NCI-H460 (cell line): Measurements from ENCODE around the gene NDUFC2. TPM values are rescaled to one million over a fixed set of nuclear protein-coding genes. Genes with fewer than 3 reads are reported as not detected.
"Not testable (repeated sequence)": the region's sequence is repeated elsewhere in the genome, so short reads cannot be mapped to it uniquely, and the experiment has no call there.

Experiments used
- DNase-seq: peaks from one replicate; pipeline ENCODE4 v3.0.0-alpha.2; 2016; ENCODE audit warnings: low read depth; ENCODE audit errors: extremely low read depth
- total RNA-seq: library from RNA; depleted of rRNA; stranded (reverse); fragments of >200 nt; shearing (Covaris generic); gene quantifications from 2 replicates; pipeline ENCODE4 v1.2.3, GENCODE V29; 2014

NDUFC2 gene
- total RNA-seq, 1 experiment from 2014 or later: 107 TPM

DNA sequence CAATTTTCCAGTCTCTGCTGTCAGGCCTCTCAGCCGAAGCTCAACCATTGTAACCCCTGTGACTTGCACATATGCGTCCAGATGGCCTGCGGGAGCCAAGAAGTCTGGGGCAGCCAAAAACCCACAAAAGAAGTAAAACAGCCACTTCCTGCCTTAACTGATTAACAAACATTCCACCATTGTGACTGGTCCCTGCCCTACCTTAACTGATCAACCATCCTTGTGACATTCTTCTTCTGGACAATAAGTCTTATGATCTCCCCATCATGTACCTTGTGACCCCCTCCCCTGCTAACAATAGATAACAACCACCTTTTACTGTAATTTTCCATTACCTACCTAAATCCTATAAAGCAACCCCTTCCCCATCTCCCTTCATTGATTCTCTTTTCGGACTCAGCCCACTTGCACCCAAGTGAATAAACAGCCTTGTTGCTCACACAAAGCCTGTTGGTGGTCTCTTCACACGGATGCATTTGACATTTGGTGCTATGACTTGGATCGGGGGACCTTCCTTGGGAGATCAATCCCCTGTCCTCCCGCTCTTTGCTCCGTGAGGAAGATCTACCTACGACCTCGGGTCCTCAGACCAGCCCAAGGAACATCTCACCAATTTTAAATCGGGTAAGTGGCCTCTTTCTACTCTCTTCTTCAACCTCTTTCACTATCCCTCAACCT is 1.3 kb upstream of the NDUFC2 start:
- no peak for DNase-seq

GRCh38 chr11:78080084-78080817 is 589 bp upstream of the NDUFC2 start:
- DNase-seq: no peak

- DNase-seq: no peak
Observed at GRCh38 chr11:78078218-78079167, 1.2 kb downstream of the NDUFC2 start.

- not testable (repeated sequence) for DNase-seq
Observed at GRCh38 chr11:78077592-78077991, 2.1 kb downstream of the NDUFC2 start.

DNA sequence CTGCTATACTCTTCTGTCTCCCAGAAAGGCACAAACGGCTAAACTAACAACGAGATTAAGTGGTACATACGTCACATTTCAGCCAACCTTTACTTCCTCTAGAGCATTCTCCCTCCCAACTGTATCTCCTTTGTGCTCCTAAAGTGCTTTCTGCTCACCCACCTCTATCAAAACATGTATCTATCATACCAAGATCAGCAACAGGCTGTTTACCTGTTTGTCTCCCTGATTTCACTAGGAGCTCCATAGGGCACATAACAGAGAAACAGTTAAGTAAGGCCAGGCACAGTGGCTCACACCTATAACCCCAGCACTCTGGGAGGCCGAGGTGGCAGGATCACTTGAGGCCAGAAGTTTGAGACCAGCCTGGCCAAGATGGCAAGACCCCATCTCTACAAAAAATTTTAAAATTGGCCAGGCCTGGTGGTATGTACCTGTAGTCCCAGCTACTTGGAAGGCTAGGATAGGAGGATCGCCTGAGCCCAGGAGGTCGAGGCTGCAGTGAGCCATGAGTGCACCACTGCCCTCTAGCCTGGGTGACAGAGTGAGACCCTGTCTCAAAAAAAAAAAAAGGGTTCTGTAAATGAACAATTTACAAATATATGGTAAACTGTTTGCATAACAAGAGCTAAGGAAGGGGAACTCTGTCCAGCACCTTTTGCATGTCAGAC is 2.8 kb downstream of the NDUFC2 start:
- no peak for DNase-seq

DNA sequence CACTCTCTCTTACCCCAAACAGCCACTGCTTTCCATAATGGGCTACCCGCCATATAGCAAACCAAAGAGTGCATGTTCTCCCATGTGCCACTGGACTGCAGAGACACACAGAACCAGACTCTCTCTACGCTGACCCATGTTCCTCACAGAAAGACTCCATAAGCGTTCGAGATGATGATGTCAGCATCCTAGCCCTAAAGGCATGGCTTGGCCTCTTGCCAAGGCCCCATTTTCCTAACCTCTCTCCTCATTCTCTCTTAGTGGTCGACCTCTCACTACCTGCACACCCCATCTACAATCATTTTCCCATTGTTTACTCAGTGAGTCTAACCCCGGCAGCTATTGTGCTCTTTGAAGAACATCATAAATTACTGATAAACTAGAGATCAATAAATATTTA is 4.9 kb downstream of the NDUFC2 start:
- DNase-seq: no peak

- DNase-seq: no peak
Observed at GRCh38 chr11:78072455-78072854, 7.2 kb downstream of the NDUFC2 start.

DNA sequence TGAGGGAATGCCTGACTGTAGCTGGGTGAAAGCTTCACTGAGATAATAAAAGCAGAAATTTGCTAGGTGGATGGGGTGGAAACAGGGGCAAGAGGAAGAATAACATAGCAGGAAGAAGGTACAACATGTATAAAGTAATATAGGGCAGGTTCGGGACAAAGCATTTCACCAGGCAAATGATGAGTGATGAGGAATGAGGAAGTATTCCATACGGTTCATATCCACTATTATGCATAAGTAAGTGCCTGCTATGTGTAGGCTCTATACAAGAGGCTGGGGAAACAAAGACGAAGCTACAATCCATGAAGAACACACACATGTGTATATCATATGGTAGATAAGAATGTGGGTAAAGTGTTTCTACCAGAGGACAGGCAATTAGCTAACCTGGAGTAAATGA is 7.9 kb downstream of the NDUFC2 start:
- DNase-seq: no peak

GRCh38 chr11:78070621-78071020 is 9.0 kb downstream of the NDUFC2 start:
- DNase-seq: no peak

DNA sequence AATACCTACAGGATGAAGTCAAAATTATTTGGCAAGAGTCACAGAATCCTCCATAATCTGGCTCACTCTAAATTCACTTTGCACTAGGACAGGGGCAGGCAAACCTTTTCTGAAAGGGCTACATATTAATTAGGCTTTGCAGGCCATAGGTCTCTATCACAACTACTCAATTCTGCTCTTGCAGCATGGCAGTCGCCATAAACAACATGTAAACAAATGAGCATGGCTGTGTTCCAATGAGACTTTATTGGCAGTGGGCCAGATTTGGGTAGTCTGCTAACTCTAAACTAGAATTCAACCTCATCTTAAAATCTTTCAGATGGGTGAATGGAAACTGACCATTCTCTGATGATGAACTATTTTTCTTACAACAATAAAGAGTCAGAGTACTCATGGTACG is 10.2 kb downstream of the NDUFC2 start:
- DNase-seq: no peak

DNA sequence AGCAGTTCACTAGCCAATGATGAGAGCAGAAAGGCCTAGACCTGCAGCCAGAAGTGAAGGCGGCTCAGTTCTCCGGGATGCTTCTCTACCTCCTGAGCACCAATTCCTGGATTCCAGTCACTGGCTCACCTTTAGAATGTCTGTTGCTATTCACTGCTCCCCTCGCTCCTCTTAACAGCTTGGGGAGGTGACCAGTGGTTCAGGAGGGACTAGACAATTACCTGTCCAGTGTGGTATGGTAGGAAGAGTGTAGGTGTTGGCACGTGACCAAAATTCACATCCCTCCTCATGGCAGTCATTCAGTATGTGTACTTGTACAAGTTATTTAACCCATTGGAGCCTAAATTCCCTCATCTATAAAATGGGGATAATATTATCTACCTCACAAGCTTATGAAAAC is 12.0 kb downstream of the NDUFC2 start:
- DNase-seq: no peak

DNA sequence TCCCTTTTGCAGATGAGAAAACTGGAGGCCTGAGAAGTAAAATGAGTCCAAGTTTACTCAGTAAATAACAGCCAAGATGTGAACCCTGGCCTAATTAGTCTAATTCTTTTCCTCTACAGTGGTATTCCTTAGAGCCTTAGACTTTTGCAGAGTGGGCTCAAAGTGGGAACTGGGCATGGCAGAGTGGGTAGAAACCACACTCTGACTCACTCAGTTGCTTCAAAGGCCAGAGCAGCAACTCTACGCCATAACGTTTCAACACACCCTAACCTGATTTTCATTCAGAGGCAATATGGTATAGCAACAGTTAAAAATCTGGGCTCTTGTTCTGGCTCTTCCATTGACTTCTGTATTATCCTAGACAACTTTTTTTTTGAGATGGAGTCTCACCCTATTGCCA is 13.2 kb downstream of the NDUFC2 start:
- DNase-seq: no peak

- no peak for DNase-seq
Observed at GRCh38 chr11:78065203-78065602, 14.5 kb downstream of the NDUFC2 start.

- no peak for DNase-seq
Observed at GRCh38 chr11:78063440-78064181, 16.1 kb downstream of the NDUFC2 start, which contains the start of gene THRSP. THRSP (plus strand) TSS chr11:78063861; CDS start chr11:78063882, 21 bp downstream.

- DNase-seq: no peak
Observed at GRCh38 chr11:78062671-78063070, 17.0 kb downstream of the NDUFC2 start.

- no peak for DNase-seq
Observed at GRCh38 chr11:78061921-78062311, 17.7 kb downstream of the NDUFC2 start.

- DNase-seq: no peak
Observed at GRCh38 chr11:78061088-78061920, 18.4 kb downstream of the NDUFC2 start.

- DNase-seq: no peak
Observed at GRCh38 chr11:78060533-78060932, 19.1 kb downstream of the NDUFC2 start.

GRCh38 chr11:78059749-78060328 is 19.8 kb downstream of the NDUFC2 start:
- DNase-seq: not testable (repeated sequence)
